OCI-LY3 (cell line): Measurements from ENCODE around the gene GGCX.
"Not testable (repeated sequence)": the region's sequence is repeated elsewhere in the genome, so short reads cannot be mapped to it uniquely, and the experiment has no call there.

ENCODE experiments used
- H2AFZ ChIP-seq: fragments of 200-600, 300-600 bp; shearing (Covaris generic); 2 replicates; pipeline ENCODE4 v1.6.0; 2014; ENCODE audit warnings: antibody characterized with exemption, low read depth, low read length
- H3K27ac ChIP-seq: fragments of 200-600, 300-600 bp; sonication (generic); 2 replicates; pipeline ENCODE4 v1.5.1; 2014; ENCODE audit warnings: mild to moderate bottlenecking, low read length, moderate library complexity, mixed read lengths
- H3K27me3 ChIP-seq: fragments of 200-600, 300-600 bp; sonication (generic); 2 replicates; pipeline ENCODE4 v1.6.1; 2014; ENCODE audit warnings: low read depth, low read length, mixed read lengths
- H3K36me3 ChIP-seq: fragments of 200-600, 300-600 bp; sonication (generic); replicated peaks from 2 replicates; pipeline ENCODE3; 2014; ENCODE audit warnings: low read depth, low read length, mixed read lengths
- H3K4me1 ChIP-seq: fragments of 300-600, 200-600 bp; sonication (generic); 2 replicates; pipeline ENCODE4 v1.6.1; 2014; ENCODE audit warnings: low read length, mixed read lengths
- H3K4me2 ChIP-seq: fragments of 200-600, 300-600 bp; sonication (generic); 2 replicates; pipeline ENCODE4 v1.6.1; 2014; ENCODE audit warnings: low read length, mixed read lengths
- H3K4me3 ChIP-seq: fragments of 300-600, 200-600 bp; sonication (generic); 2 replicates; pipeline ENCODE4 v1.5.1; 2014; ENCODE audit warnings: antibody characterized with exemption, mild to moderate bottlenecking, low read length, moderate library complexity
- H3K79me2 ChIP-seq: fragments of 300-600, 200-600 bp; shearing (Covaris generic); 2 replicates; pipeline ENCODE4 v1.6.1; 2014; ENCODE audit warnings: mild to moderate bottlenecking, low read length, mixed read lengths
- H3K9ac ChIP-seq: fragments of 300-600, 200-600 bp; shearing (Covaris generic); 2 replicates; pipeline ENCODE4 v1.6.0; 2014; ENCODE audit warnings: mild to moderate bottlenecking, low read length, moderate library complexity
- H3K9me3 ChIP-seq: fragments of 200-600, 300-600 bp; shearing (Covaris generic); 2 replicates; pipeline ENCODE4 v1.6.1; 2014; ENCODE audit warnings: low read length, mixed read lengths; ENCODE audit not compliant: insufficient read depth
- H4K20me1 ChIP-seq: fragments of 200-600, 300-600 bp; sonication (generic); 2 replicates; pipeline ENCODE4 v1.6.1; 2016; ENCODE audit warnings: low read length, mixed read lengths; ENCODE audit not compliant: insufficient read depth
- EZH2phosphoT487 ChIP-seq: fragments of 200-600 bp; shearing (Covaris generic); IDR thresholded peaks from 2 replicates; pipeline ENCODE4 v1.6.1; 2018; ENCODE audit warnings: antibody characterized with exemption, mixed run types, low read depth
- TF ChIP-seq, protein P1 (sequence below): fragments of 200-600, 300-600 bp; sonication (generic); IDR thresholded peaks from 2 replicates; pipeline ENCODE4 v1.5.1; 2014; ENCODE audit warnings: antibody characterized with exemption, low read length, low read depth

The GGCX gene

DNA sequence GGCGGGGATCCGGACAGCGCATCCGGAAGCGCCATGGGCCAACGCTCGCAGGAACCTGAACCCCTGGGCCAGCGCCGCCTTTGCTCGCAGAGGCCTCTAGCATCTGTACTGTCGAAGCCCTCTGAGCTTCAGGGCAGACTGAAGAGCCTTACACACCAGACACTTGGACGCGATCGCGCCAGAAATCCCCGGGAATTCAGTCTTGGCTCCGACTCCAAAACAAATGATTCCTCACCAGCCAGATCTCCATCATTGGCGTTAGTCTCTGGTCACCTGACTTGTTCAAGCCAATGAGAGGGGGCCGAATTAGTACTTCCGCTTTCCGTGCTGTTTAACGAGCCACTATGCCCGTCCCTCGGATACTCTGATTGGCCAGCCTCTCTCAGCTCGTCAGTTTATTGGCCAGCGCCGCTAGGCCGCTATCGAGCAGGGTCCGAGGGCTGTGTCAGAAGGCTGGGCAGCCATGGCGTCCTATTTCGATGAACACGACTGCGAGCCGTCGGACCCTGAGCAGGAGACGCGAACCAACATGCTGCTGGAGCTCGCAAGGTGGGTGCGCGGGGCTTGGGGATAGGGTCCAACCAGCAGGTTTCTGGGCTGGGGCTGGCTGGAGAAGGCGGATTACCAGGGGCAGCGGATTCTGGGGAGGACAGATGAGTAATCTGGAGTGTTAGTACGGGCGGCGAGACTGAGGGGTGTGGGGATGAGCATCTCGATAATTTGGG lies 34.2 kb upstream of the GGCX start, which contains the start of gene RNF181:
TSS of gene RNF181 (plus strand) at position 445 of the 725 bp plus-strand sequence. CDS start at position 464, 19 bp downstream.
- TF ChIP-seq, protein P1, sequence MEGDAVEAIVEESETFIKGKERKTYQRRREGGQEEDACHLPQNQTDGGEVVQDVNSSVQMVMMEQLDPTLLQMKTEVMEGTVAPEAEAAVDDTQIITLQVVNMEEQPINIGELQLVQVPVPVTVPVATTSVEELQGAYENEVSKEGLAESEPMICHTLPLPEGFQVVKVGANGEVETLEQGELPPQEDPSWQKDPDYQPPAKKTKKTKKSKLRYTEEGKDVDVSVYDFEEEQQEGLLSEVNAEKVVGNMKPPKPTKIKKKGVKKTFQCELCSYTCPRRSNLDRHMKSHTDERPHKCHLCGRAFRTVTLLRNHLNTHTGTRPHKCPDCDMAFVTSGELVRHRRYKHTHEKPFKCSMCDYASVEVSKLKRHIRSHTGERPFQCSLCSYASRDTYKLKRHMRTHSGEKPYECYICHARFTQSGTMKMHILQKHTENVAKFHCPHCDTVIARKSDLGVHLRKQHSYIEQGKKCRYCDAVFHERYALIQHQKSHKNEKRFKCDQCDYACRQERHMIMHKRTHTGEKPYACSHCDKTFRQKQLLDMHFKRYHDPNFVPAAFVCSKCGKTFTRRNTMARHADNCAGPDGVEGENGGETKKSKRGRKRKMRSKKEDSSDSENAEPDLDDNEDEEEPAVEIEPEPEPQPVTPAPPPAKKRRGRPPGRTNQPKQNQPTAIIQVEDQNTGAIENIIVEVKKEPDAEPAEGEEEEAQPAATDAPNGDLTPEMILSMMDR, result no peak
- no peak for TF ChIP-seq EZH2phosphoT487
- Histone ChIP-seq H3K27ac (peak within 1 kb of the TSS; percentile 36), H4K20me1 (no peaks in the 10 kb centered on the region), H2AFZ (peak within 1 kb of the TSS; percentile 69), H3K4me1 (peaks cover 13% of the 10 kb centered on the region), H3K9me3 (no peaks in the 10 kb centered on the region), H3K27me3 (no peaks in the 10 kb centered on the region), H3K36me3 (peaks cover 9% of the 10 kb centered on the region), H3K79me2 (peaks cover 26% of the 10 kb centered on the region), H3K4me2 (peak within 1 kb of the TSS; percentile 98), H3K4me3 (peak within 1 kb of the TSS; percentile 99), H3K9ac (peak within 1 kb of the TSS; percentile 98)

DNA sequence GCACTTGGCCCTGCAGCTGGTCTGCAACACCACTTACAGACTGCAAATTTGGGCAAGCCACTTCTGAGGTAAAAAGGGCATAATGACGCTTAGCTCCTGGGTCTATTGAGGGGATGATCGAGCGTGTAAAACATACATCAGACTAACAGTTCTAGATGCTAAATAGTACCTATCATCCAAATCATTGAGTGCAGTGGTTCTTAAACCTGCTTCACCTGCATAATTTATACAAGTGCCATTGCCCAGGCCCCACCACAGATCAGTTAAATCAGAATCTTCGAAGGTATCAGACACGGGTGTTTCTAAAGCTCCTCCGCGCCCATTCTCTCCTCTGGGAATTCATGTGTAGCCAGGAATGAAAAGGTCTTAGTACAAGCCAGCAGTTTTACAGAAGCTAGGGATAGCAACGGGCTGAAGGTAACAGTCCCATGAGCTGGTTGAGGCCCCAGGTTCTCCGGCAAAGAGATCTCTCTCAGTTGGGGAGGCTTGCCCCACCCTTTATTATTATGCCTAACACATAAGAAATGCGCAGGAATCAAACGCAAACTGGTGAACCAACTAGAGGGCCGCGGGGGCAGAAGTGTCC lies 33.5 kb upstream of the GGCX start:
- Histone ChIP-seq H3K36me3 (peaks cover 9% of the 10 kb centered on the region), H3K4me3 (peak overlapping the region; percentile 99), H2AFZ (peak overlapping the region; percentile 65), H3K9me3 (no peaks in the 10 kb centered on the region), H3K27ac (peak overlapping the region; percentile 26), H3K27me3 (no peaks in the 10 kb centered on the region), H4K20me1 (no peaks in the 10 kb centered on the region), H3K79me2 (peaks cover 26% of the 10 kb centered on the region), H3K4me1 (peaks cover 13% of the 10 kb centered on the region), H3K4me2 (peak overlapping the region; percentile 91), H3K9ac (peak overlapping the region; percentile 89)
- TF ChIP-seq, protein P1, result no peak
- no peak for TF ChIP-seq EZH2phosphoT487

DNA sequence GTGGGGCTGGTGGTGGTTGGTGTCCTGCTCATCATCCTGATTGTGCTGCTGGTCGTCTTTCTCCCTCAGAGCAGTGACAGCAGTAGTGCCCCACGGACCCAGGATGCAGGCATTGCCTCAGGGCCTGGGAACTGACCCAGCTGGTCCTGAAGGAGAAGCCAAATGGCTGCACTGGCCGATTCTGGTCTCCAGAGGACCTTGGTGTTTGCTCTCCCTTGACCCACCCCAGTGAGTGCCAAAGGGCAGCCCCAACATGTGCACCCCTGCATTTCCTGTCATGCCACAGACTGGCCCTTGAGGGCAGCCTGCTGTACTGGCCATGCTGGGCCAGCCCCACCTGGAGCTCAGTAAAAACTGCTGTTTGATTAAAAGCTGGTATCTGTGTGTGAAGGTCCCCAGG lies 31.7 kb upstream of the GGCX start:
- TF ChIP-seq, protein P1, result no peak
- TF ChIP-seq EZH2phosphoT487, result no peak
- H3K27ac ChIP-seq, result no peak overlapping the region
- H2AFZ ChIP-seq, result no peak overlapping the region
- no peaks in the 10 kb centered on the region for H3K9me3 ChIP-seq
- peaks cover 13% of the 10 kb centered on the region for H3K4me1 ChIP-seq
- no peak overlapping the region for H3K9ac ChIP-seq
- peaks cover 26% of the 10 kb centered on the region for H3K79me2 ChIP-seq
- H3K4me2 ChIP-seq, result no peak overlapping the region
- no peaks in the 10 kb centered on the region for H4K20me1 ChIP-seq
- H3K27me3 ChIP-seq, result no peaks in the 10 kb centered on the region
- H3K36me3 ChIP-seq, result peaks cover 9% of the 10 kb centered on the region
- H3K4me3 ChIP-seq, result no peak overlapping the region

DNA sequence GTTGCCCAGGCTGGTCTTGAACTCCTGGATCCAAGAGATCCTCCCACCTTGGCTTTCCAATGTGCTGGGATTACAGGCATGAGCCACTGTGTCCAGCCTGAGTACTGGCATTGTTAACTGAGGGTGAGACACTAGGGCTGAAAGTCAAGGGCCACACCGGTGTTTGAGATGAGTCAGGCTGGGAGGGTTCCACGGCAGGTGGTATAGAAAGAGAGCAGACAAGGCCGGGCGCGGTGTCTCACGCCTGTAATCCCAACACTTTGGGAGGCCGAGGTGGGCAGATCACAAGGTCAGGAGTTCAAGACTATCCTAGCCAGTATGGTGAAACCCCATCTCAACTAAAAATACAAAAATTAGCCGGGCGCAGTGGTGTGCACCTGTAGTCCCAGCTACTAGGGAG lies 31.0 kb upstream of the GGCX start:
- H3K9me3 ChIP-seq, H3K27ac ChIP-seq, H3K36me3 ChIP-seq, H3K9ac ChIP-seq, H3K4me2 ChIP-seq, H3K4me3 ChIP-seq, H2AFZ ChIP-seq, H3K27me3 ChIP-seq, H4K20me1 ChIP-seq: not testable (repeated sequence)
- Histone ChIP-seq H3K79me2 (peaks cover 26% of the 10 kb centered on the region), H3K4me1 (peaks cover 13% of the 10 kb centered on the region)
